ENCODE results near the gene MORF4L2.
"Not testable (repeated sequence)": the region's sequence is repeated elsewhere in the genome, so short reads cannot be mapped to it uniquely, and the experiment has no call there.

Gene MORF4L2

GRCh38 chrX:103678199-103678993 lies 8.1 kb downstream of the MORF4L2 start:
- DNase-seq, result no peak

- DNase-seq, result no peak
Measured at GRCh38 chrX:103674531-103675454, 11.7 kb downstream of the MORF4L2 start.

GRCh38 chrX:103669745-103670144 lies 16.8 kb downstream of the MORF4L2 start:
- no peak for DNase-seq

- DNase-seq, result no peak
Measured at GRCh38 chrX:103666202-103667107, 20.0 kb downstream of the MORF4L2 start.

GRCh38 chrX:103663981-103664762 lies 22.3 kb downstream of the MORF4L2 start:
- no peak for DNase-seq

- not testable (repeated sequence) for DNase-seq
Measured at GRCh38 chrX:103659460-103659859, 27.0 kb downstream of the MORF4L2 start.

GRCh38 chrX:103658681-103659433 lies 27.6 kb downstream of the MORF4L2 start:
- DNase-seq, result no peak

- not testable (repeated sequence) for DNase-seq
Measured at GRCh38 chrX:103657066-103657465, 29.4 kb downstream of the MORF4L2 start.

- DNase-seq, result no peak
Measured at GRCh38 chrX:103656617-103657016, 29.9 kb downstream of the MORF4L2 start.

GRCh38 chrX:103655230-103656000 lies 31.1 kb downstream of the MORF4L2 start:
- DNase-seq, result not testable (repeated sequence)

- DNase-seq, result no peak
Measured at GRCh38 chrX:103651151-103651773, 35.2 kb downstream of the MORF4L2 start.

GRCh38 chrX:103647630-103648029 lies 38.9 kb downstream of the MORF4L2 start:
- no peak for DNase-seq

- no peak for DNase-seq
Measured at GRCh38 chrX:103644125-103644524, 42.4 kb downstream of the MORF4L2 start.

GRCh38 chrX:103640401-103641155 lies 45.9 kb downstream of the MORF4L2 start:
- DNase-seq, result no peak

GRCh38 chrX:103638479-103639346 lies 47.8 kb downstream of the MORF4L2 start:
- not testable (repeated sequence) for DNase-seq

GRCh38 chrX:103637604-103638338 lies 48.7 kb downstream of the MORF4L2 start:
- DNase-seq, result no peak

- no peak for DNase-seq
Measured at GRCh38 chrX:103635436-103635835, 51.1 kb downstream of the MORF4L2 start.

Measured in Kasumi-1 (cell line).